NCI-H2029 treated with DMSO at 0.1 percent for 48 hours (cell line): ENCODE measurements around the gene RAB23.

Source experiments
- DNase-seq: peaks from one replicate; lab custom pipeline; 2025; lab: John Stamatoyannopoulos, UW

The RAB23 gene

GRCh38 chr6:57242505-57242904 is 20.4 kb upstream of the RAB23 start:
- DNase-seq: no peak

- DNase-seq: no peak
Observed at GRCh38 chr6:57226221-57226620, 4.1 kb upstream of the RAB23 start.

GRCh38 chr6:57224769-57225515 is 2.8 kb upstream of the RAB23 start:
- no peak for DNase-seq

- no peak for DNase-seq
Observed at GRCh38 chr6:57222743-57223077, 603 bp upstream of the RAB23 start.

GRCh38 chr6:57221191-57221935 is 744 bp downstream of the RAB23 start:
- DNase-seq: no peak

GRCh38 chr6:57220083-57220703 is 1.9 kb downstream of the RAB23 start:
- no peak for DNase-seq

- DNase-seq: no peak
Observed at GRCh38 chr6:57217270-57217669, 4.8 kb downstream of the RAB23 start.

GRCh38 chr6:57216235-57217101 is 5.6 kb downstream of the RAB23 start:
- DNase-seq: no peak

GRCh38 chr6:57215260-57215659 is 6.8 kb downstream of the RAB23 start:
- DNase-seq: no peak

GRCh38 chr6:57210060-57210459 is 12.0 kb downstream of the RAB23 start:
- DNase-seq: no peak

GRCh38 chr6:57209030-57209429 is 13.1 kb downstream of the RAB23 start:
- no peak for DNase-seq

- no peak for DNase-seq
Observed at GRCh38 chr6:57207872-57208271, 14.2 kb downstream of the RAB23 start.

- DNase-seq: no peak
Observed at GRCh38 chr6:57207141-57207540, 15.0 kb downstream of the RAB23 start.

- DNase-seq: no peak
Observed at GRCh38 chr6:57205550-57206328, 16.4 kb downstream of the RAB23 start.

- DNase-seq: no peak
Observed at GRCh38 chr6:57201718-57202117, 20.4 kb downstream of the RAB23 start.

- peak; percentile 34 for DNase-seq
Observed at GRCh38 chr6:57198926-57199636, 23.0 kb downstream of the RAB23 start.

GRCh38 chr6:57195457-57195856 is 26.6 kb downstream of the RAB23 start:
- no peak for DNase-seq

GRCh38 chr6:57193177-57193576 is 28.9 kb downstream of the RAB23 start:
- DNase-seq: no peak

- DNase-seq: no peak
Observed at GRCh38 chr6:57190140-57190539, 32.0 kb downstream of the RAB23 start.

- DNase-seq: no peak
Observed at GRCh38 chr6:57183336-57183735, 38.8 kb downstream of the RAB23 start.

- DNase-seq: no peak
Observed at GRCh38 chr6:57182017-57182432, 40.1 kb downstream of the RAB23 start.
